Measurements from ENCODE around the gene DPP9.

DNA sequence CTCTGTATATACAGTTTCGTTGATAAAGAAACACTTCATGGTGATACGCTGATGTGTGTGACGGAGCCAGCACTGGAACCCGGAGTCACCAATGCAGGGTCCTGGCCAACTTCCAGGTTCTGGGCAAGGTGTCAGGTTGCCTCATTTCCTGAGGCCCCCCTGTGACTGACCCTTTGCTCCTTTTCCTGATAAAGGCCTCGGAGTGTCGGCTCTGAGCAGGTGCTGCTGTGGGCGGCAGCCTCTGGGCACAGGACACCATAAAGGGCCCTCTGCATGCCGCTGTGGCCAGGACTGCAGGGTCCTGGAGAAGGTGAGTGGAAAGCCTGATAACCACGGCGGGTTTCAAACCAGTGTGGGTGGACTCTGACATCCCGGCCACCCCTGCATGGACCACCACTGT is 36.2 kb downstream of the DPP9 start:
- TF ChIP-seq CTCF (IDR thresholded peaks at IDR 0.05): no peak
- TF ChIP-seq POLR2A (IDR thresholded peaks at IDR 0.05): no peak

Measured in thyroid gland (tissue), 4 donors.